B cell (primary cell): ENCODE data around the gene OR4A47. TPM values are rescaled to one million over a fixed set of nuclear protein-coding genes. Genes with fewer than 3 reads are reported as not detected.
"Not testable (repeated sequence)": the region's sequence is repeated elsewhere in the genome, so short reads cannot be mapped to it uniquely, and the experiment has no call there.

Experiments used
- ATAC-seq: fragments of 200-7000 bp; cut with Tn5 transposase; one replicate; pipeline ENCODE4 v1.10.0; 2021; ENCODE audit warnings: low read depth, mild to moderate bottlenecking, moderate number of reproducible peaks, moderate library complexity
- CTCF ChIA-PET: fragments of 350-600 bp; sonication (Branson Sonifier 250); formaldehyde crosslinking; loops from one replicate; lab custom pipeline; 2021; ENCODE audit warnings: antibody characterized with exemption, inconsistent platforms; lab: Charles Lee
- POLR2A ChIA-PET: fragments of 350-600 bp; sonication (Branson Sonifier 250); formaldehyde crosslinking; loops from one replicate; lab custom pipeline; 2021; ENCODE audit warnings: antibody characterized with exemption; lab: Charles Lee
- DNase-seq: peaks from one replicate; pipeline ENCODE4 v3.0.0; 2013
- H2AFZ ChIP-seq: 2 replicates; pipeline ENCODE4 v1.6.1; 2012; ENCODE audit warnings: mild to moderate bottlenecking, low read depth, low read length; ENCODE audit not compliant: insufficient read depth, poor library complexity, severe bottlenecking
- H3K27ac ChIP-seq, 2 donors: 1 replicate in 1 of 2; 2 replicates in 1 of 2; pipeline ENCODE4 v1.5.1; 2012 to 2013; ENCODE audit warnings: low read length in 2 of 2, mild to moderate bottlenecking in 2 of 2, moderate library complexity in 1 of 2
- H3K27me3 ChIP-seq, 4 experiments: fragments of 200-600 bp in 1 of 4; sonication (generic) in 1 of 4; replicated peaks in 1 of 4; 1 replicate in 2 of 4; 2 replicates in 2 of 4; pipeline versions ENCODE4 v1.6.1 to v1.7.0; 2013 to 2016; ENCODE audit warnings: low read length in 3 of 4, mild to moderate bottlenecking in 2 of 4, mixed read lengths in 1 of 4, moderate library complexity in 1 of 4; ENCODE audit not compliant: insufficient read depth in 4 of 4, control insufficient read depth in 3 of 4; ENCODE audit errors: control extremely low read depth in 1 of 4
- H3K36me3 ChIP-seq, 2 experiments: replicated peaks in 1 of 2; 1 replicate in 1 of 2; 2 replicates in 1 of 2; pipeline versions ENCODE4 v1.6.1 to v1.7.1; 2013; ENCODE audit warnings: low read length in 1 of 2; ENCODE audit not compliant: insufficient read depth in 2 of 2, control insufficient read depth in 1 of 2; ENCODE audit errors: control extremely low read depth in 1 of 2, extremely low read depth in 1 of 2
- H3K4me1 ChIP-seq, 2 donors: fragments of 200-600 bp in 1 of 2; sonication (generic) in 1 of 2; 1 replicate in 1 of 2; 2 replicates in 1 of 2; pipeline versions ENCODE4 v1.5.1 to v1.6.1; 2013 to 2017; ENCODE audit warnings: low read length in 2 of 2; ENCODE audit not compliant: control insufficient read depth in 2 of 2, insufficient read depth in 2 of 2
- H3K4me2 ChIP-seq: replicated peaks from 2 replicates; pipeline ENCODE3; 2012; ENCODE audit warnings: mild to moderate bottlenecking, low read depth, low read length; ENCODE audit not compliant: poor library complexity, severe bottlenecking
- H3K4me3 ChIP-seq, 5 experiments: fragments of 200-600 bp in 1 of 5; sonication (generic) in 1 of 5; 1 replicate in 3 of 5; 2 replicates in 2 of 5; pipeline versions ENCODE4 v1.5.1 to v1.7.0; 2011 to 2016; ENCODE audit warnings: low read length in 4 of 5, mild to moderate bottlenecking in 4 of 5, low read depth in 2 of 5, control low read depth in 1 of 5, moderate library complexity in 1 of 5; ENCODE audit not compliant: insufficient read depth in 1 of 5; ENCODE audit errors: control extremely low read depth in 1 of 5, extremely low read depth in 1 of 5
- H3K79me2 ChIP-seq: fragments of 200-600 bp; sonication (generic); one replicate; pipeline ENCODE4 v1.6.0; 2016; ENCODE audit warnings: low read length; ENCODE audit not compliant: control insufficient read depth, insufficient read depth
- H3K9ac ChIP-seq: fragments of 200-600 bp; sonication (generic); 2 replicates; pipeline ENCODE4 v1.6.1; 2017; ENCODE audit warnings: mild to moderate bottlenecking, low read length, moderate library complexity
- H3K9me3 ChIP-seq, 3 donors: one replicate each; pipeline versions ENCODE4 v1.6.1 to v1.7.1; 2013; ENCODE audit warnings: low read length in 2 of 3; ENCODE audit not compliant: control insufficient read depth in 2 of 3, insufficient read depth in 1 of 3; ENCODE audit errors: control extremely low read depth in 1 of 3
- H4K20me1 ChIP-seq: 2 replicates; pipeline ENCODE4 v1.6.0; 2012; ENCODE audit warnings: mild to moderate bottlenecking, low read length; ENCODE audit not compliant: insufficient read depth, control insufficient read depth, poor library complexity, severe bottlenecking
- H3K27ac Mint-ChIP-seq: one replicate; pipeline ENCODE4 v1.8.0; 2021; ENCODE audit warnings: mixed read lengths
- H3K27me3 Mint-ChIP-seq: one replicate; pipeline ENCODE4 v1.8.0; 2021; ENCODE audit warnings: mixed read lengths
- H3K4me1 Mint-ChIP-seq: one replicate; pipeline ENCODE4 v1.8.0; 2021; ENCODE audit warnings: mixed read lengths
- H3K4me3 Mint-ChIP-seq: one replicate; pipeline ENCODE4 v1.8.0; 2021; ENCODE audit warnings: mixed read lengths
- H3K9me3 Mint-ChIP-seq: one replicate; pipeline ENCODE4 v1.8.0; 2022; ENCODE audit warnings: mixed read lengths; ENCODE audit not compliant: insufficient read depth
- CTCF ChIP-seq: fragments of 200-600 bp; IDR thresholded peaks from one replicate; pipeline ENCODE4 v1.8.0; 2022; ENCODE audit warnings: antibody characterized with exemption, mild to moderate bottlenecking
- EZH2 ChIP-seq: IDR thresholded peaks from 2 replicates; pipeline ENCODE4 v1.6.1; 2012; ENCODE audit warnings: borderline replicate concordance, low read depth, mild to moderate bottlenecking, moderate library complexity, low read length; ENCODE audit not compliant: insufficient read depth, poor library complexity, severe bottlenecking
- WGBS: methylation state at CpG from one replicate; pipeline ENCODE4 v1.1.5; 2013; ENCODE audit warnings: missing lambda C conversion rate; ENCODE audit not compliant: insufficient coverage; 5-methylcytosine and 5-hydroxymethylcytosine counted together
- intact Hi-C: fragments of 100-400 bp; cut with micrococcal nuclease; formaldehyde crosslinking; loops from one replicate; pipeline ENCODE4 v1.10.0; 2022
- polyA plus RNA-seq: library from polyadenylated mRNA; depleted of rRNA; stranded (reverse); fragments of >200 nt; gene quantifications from 2 replicates; pipeline ENCODE4 v1.2.3, GENCODE V29; 2012
- total RNA-seq, 2 donors: library from RNA; stranded (reverse); fragments of 120-200 nt in 1 of 2; gene quantifications; 1 replicate in 1 of 2; 2 replicates in 1 of 2; pipeline versions ENCODE4 v1.2.3 to v1.2.4, GENCODE V29; 2013 to 2022

Gene OR4A47
- total and polyA plus RNA-seq, 2 donors (not counting 1 experiment from before 2014, with no cell fraction given), result not detected

- POLR2A ChIA-PET, H3K9ac ChIP-seq, H2AFZ ChIP-seq, H3K4me3 Mint-ChIP-seq, CTCF ChIA-PET, H3K27me3 ChIP-seq, ATAC-seq, H3K27ac ChIP-seq, H4K20me1 ChIP-seq, H3K27ac Mint-ChIP-seq, H3K4me1 ChIP-seq, H3K9me3 ChIP-seq, intact Hi-C loops, H3K4me3 ChIP-seq, H3K27me3 Mint-ChIP-seq, H3K79me2 ChIP-seq, DNase-seq, H3K36me3 ChIP-seq, H3K9me3 Mint-ChIP-seq, H3K4me1 Mint-ChIP-seq, H3K4me2 ChIP-seq: not testable (repeated sequence)
Measured at GRCh38 chr11:48506169-48506568, 17.6 kb downstream of the OR4A47 start.

GRCh38 chr11:48538991-48539390 lies 50.4 kb downstream of the OR4A47 start:
- no peaks in the 10 kb centered on the region for H3K27me3 ChIP-seq
- H3K27me3 Mint-ChIP-seq, result no peaks in the 10 kb centered on the region
- H3K36me3 ChIP-seq, result no peaks in the 10 kb centered on the region
- DNase-seq (no peak), ATAC-seq (no peak)
- no peak overlapping the region for H2AFZ ChIP-seq
- H3K4me2 ChIP-seq, result no peak overlapping the region
- ChIA-PET POLR2A (no interaction called here), CTCF (no interaction called here)
- no peaks in the 10 kb centered on the region for H4K20me1 ChIP-seq
- H3K27ac ChIP-seq, result no peak overlapping the region
- TF ChIP-seq EZH2, result no peak
- TF ChIP-seq CTCF, result no peak
- H3K79me2 ChIP-seq, result no peaks in the 10 kb centered on the region
- no peak overlapping the region for H3K27ac Mint-ChIP-seq
- no CpG with 5 or more reads among the region's 2 CpGs for WGBS
- H3K4me3 ChIP-seq, result no peak overlapping the region
- no peaks in the 10 kb centered on the region for H3K4me1 Mint-ChIP-seq
- H3K9me3 Mint-ChIP-seq, result peaks cover 6% of the 10 kb centered on the region
- H3K9me3 ChIP-seq, result peaks cover 0 to 1% (median 0%) of the 10 kb centered on the region in 3 donors
- H3K9ac ChIP-seq, result no peak overlapping the region
- intact Hi-C loops, result no loop called here
- no peaks in the 10 kb centered on the region for H3K4me1 ChIP-seq
- no peak overlapping the region for H3K4me3 Mint-ChIP-seq

Other genes with a start within 250 kb of the OR4A47 start
- gene OR4X2, start 243.7 kb upstream of the OR4A47 start, total RNA-seq, result not detected in 2 replicates
- not detected in 2 replicates for gene OR4X2, start 243.7 kb upstream of the OR4A47 start, polyA plus RNA-seq
- gene OR4X1, start 224.9 kb upstream of the OR4A47 start, total RNA-seq, result not detected in 2 replicates
- gene OR4X1, start 224.9 kb upstream of the OR4A47 start, polyA plus RNA-seq, result not detected in 2 replicates
- not detected in 2 replicates for gene OR4S1, start 182.6 kb upstream of the OR4A47 start, total RNA-seq
- gene OR4S1, start 182.6 kb upstream of the OR4A47 start, polyA plus RNA-seq, result not detected in 2 replicates
- not detected in 2 replicates for gene OR4C3, start 163.9 kb upstream of the OR4A47 start, total RNA-seq
- gene OR4C3, start 163.9 kb upstream of the OR4A47 start, polyA plus RNA-seq, result not detected in 2 replicates
- not detected in 2 replicates for gene OR4C5, start 122.3 kb upstream of the OR4A47 start, total RNA-seq
- gene OR4C5, start 122.3 kb upstream of the OR4A47 start, polyA plus RNA-seq, result not detected in 2 replicates